ENCODE data around the gene CHRNA9. TPM values are rescaled to one million over a fixed set of nuclear protein-coding genes. Genes with fewer than 3 reads are reported as not detected.

The CHRNA9 gene
- total and polyA plus RNA-seq, 2 of the 4 experiments (the other 2 are of a cell fraction): not detected

DNA sequence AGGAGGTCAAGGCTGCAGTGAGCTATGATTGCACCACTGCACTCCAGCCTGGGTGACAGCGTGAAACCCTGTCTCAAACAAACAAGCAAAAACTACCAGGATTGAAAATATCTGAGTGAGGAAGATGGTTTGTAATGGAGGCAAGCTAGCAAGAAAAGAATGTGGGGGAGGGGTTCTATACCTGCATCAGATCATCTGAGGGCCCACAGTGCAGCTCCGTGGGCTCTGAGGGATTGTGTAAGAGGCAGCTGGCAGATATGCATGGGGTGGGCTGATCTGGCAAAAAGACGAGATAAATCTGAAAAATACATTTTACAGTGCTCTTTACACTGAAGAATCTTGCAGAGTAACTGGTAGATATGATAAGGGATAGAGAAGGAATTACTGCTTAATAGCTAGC is 28.9 kb upstream of the CHRNA9 start:
- Histone ChIP-seq H3K27me3 (ENCODE audit: control insufficient read depth, insufficient read depth, low read length) (peaks cover 12% of the 10 kb centered on the region), H3K4me2 (ENCODE audit: low read depth, low read length) (no peak overlapping the region), H4K91ac (ENCODE audit: insufficient read depth, low read depth, low read length) (no peak overlapping the region), H3K79me1 (ENCODE audit: low read depth in 1 of 2, low read length in 2 of 2) (no peaks in the 10 kb centered on the region), H3K14ac (replicated peaks; ENCODE audit: low read depth, low read length) (no peak overlapping the region), H3K27ac (ENCODE audit: insufficient read depth, low read length) (no peak overlapping the region), H2BK5ac (ENCODE audit: low read depth, low read length, poor library complexity, severe bottlenecking) (no peak overlapping the region), H2AK9ac (replicated peaks; ENCODE audit: low read depth, low read length, poor library complexity) (no peak overlapping the region), H4K20me1 (ENCODE audit: insufficient read depth, low read length) (no peaks in the 10 kb centered on the region), H2AK5ac (ENCODE audit: low read depth, low read length) (no peak overlapping the region), H3K36me3 (ENCODE audit: control insufficient read depth, insufficient read depth, low read length) (no peaks in the 10 kb centered on the region), H3K18ac (ENCODE audit: low read depth, low read length) (no peak overlapping the region), H2BK20ac (ENCODE audit: low read depth, low read length) (no peak overlapping the region), H3K4me3 (ENCODE audit: insufficient read depth, low read depth, low read length) (no peak overlapping the region), H4K5ac (ENCODE audit: low read depth, low read length) (no peak overlapping the region), H2AFZ (replicated peaks; ENCODE audit: low read length, poor library complexity) (no peak overlapping the region), H2BK120ac (ENCODE audit: low read depth, low read length) (no peak overlapping the region), H4K8ac (ENCODE audit: low read depth in 2 of 2, low read length in 2 of 2) (no peak overlapping the region), H3K4me1 (ENCODE audit: control insufficient read depth, insufficient read depth, low read length) (no peaks in the 10 kb centered on the region), H3K9me1 (ENCODE audit: insufficient read depth, low read length) (no peaks in the 10 kb centered on the region), H3K9ac (ENCODE audit: low read depth, low read length) (no peak overlapping the region), H3K9me3 (ENCODE audit: control insufficient read depth, insufficient read depth, low read length) (peaks cover 3% of the 10 kb centered on the region; the same call in 1 of the 2 replicates), H3K56ac (ENCODE audit: extremely low read depth, insufficient read depth, low read length) (no peak overlapping the region), H3K4ac (ENCODE audit: low read depth, low read length) (no peak overlapping the region), H3K23ac (ENCODE audit: low read depth, low read length) (no peak overlapping the region), H2BK15ac (ENCODE audit: low read depth, low read length) (no peak overlapping the region)
- TF ChIP-seq MAZ (IDR thresholded peaks at IDR 0.05; ENCODE audit: borderline replicate concordance, low read depth, low read length) (no peak), SMC3 (IDR thresholded peaks at IDR 0.05; ENCODE audit: low read depth, low read length) (no peak), CEBPB (IDR thresholded peaks at IDR 0.05; ENCODE audit: low read depth, low read length) (no peak), FOS (IDR thresholded peaks at IDR 0.05; ENCODE audit: low read depth, low read length) (no peak), RCOR1 (IDR thresholded peaks at IDR 0.05; ENCODE audit: insufficient replicate concordance, low read length) (no peak), POLR2A (IDR thresholded peaks at IDR 0.05; ENCODE audit: low read depth, low read length) (no peak), RAD21 (IDR thresholded peaks at IDR 0.05; ENCODE audit: low read length) (no peak), MXI1 (IDR thresholded peaks at IDR 0.05; ENCODE audit: borderline replicate concordance, low read depth, low read length) (no peak)
- no peak for DNase-seq
- no TSS peak for BruUV-seq (replicated peaks)
- no CpG with 5 or more reads among the region's 3 CpGs for WGBS, 2 experiments (ENCODE audit: extremely low coverage in 2 of 2, insufficient read length in 1 of 2)
- dilution Hi-C loops (cut with HindIII; ENCODE audit: low sequenced_read_pairs, unreplicated experiment): no loop called here
- no peak for ATAC-seq (ENCODE audit: low read depth)
- intact Hi-C loops (cut with micrococcal nuclease): no loop called here
- in situ Hi-C loops (cut with MboI; ENCODE audit: low sequenced_read_pairs): loop anchor here (25.0 kb wide), 2 partner anchors 244 to 619 kb away; partner anchors contain the start of genes N4BP2 and UBE2K
- ChIA-PET POLR2A (ENCODE audit: unreplicated experiment) (no interaction called here), CTCF (interaction anchor here (1.2 kb wide), 2 partner anchors 11 to 249 kb away, joined by 3 to 4 read pairs; partner anchors contain the start of gene N4BP2)

All from IMR-90 (cell line).